ENCODE results near the gene RCSD1.

- TF ChIP-seq CTCF (IDR thresholded peaks at IDR 0.05; ENCODE audit: low read depth, low read length), result no peak
- no peak for TF ChIP-seq EZH2phosphoT487 (IDR thresholded peaks at IDR 0.05; ENCODE audit: low read depth)
These were observed 92.8 kb downstream of the RCSD1 start for GRCh38 chr1:167722870-167723251.
